Erythroblast (primary cell): ENCODE results near the gene ANKRD53.

ENCODE experiments used
- DNase-seq, 2 experiments: peaks; one replicate each; lab custom pipeline; 2025; lab: John Stamatoyannopoulos, UW
- GATA1 ChIP-seq: IDR thresholded peaks from 2 replicates; pipeline ENCODE4 v1.6.1; 2011; ENCODE audit warnings: low read depth, mild to moderate bottlenecking, control low read depth, low read length, moderate library complexity
- POLR2A ChIP-seq: IDR thresholded peaks from 2 replicates; pipeline ENCODE4 v1.6.1; 2011; ENCODE audit warnings: mild to moderate bottlenecking, low read length

The ANKRD53 gene

DNA sequence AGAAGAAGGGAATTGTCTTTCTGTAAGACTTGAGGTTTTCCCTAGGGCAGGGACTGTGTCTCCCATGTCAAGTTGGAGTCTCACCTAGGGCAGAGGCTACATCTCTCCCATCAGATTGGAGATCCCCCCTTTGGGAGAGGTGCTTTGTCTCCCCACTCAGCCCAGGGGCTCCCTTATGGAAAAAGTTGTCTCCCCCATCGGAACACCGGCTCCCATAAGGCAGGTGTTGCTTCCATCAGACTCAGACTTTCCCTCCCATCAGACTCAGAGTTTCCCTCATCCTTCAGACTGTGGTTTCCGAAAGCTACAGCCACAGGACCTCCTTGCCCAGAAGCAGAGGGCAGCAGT lies 5.8 kb downstream of the ANKRD53 start:
- no peak for DNase-seq
- TF ChIP-seq GATA1: no peak
- TF ChIP-seq POLR2A: no peak

GRCh38 chr2:70984576-70985282 lies 6.3 kb downstream of the ANKRD53 start:
- peak; percentile 76 to 82 for DNase-seq

DNA sequence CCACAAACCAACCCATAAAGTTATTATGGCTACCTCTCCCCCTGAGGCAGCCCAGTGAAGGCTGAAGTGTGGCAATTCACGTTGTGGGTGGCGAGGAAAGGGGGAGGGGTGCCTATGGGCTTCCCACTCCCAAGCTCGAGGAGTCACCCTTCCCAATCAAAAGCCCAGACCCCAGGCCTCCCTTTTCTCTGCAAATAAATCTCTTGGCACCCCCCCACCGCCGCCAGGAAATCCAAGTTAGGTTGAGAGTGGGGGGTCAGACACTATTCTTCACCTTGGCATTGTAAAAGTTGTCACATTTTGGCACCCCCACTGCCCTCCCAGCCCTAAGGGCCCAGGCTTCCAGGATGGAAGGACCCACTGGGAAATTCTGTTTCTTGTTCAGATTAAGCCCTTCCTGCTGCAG lies 6.9 kb downstream of the ANKRD53 start:
- no peak for TF ChIP-seq POLR2A
- no peak for TF ChIP-seq GATA1
- DNase-seq: no peak

More at GRCh38 chr2:70984576-70985282, 6.3 kb downstream of the ANKRD53 start:
- no peak for TF ChIP-seq GATA1
- TF ChIP-seq POLR2A: no peak

DNA sequence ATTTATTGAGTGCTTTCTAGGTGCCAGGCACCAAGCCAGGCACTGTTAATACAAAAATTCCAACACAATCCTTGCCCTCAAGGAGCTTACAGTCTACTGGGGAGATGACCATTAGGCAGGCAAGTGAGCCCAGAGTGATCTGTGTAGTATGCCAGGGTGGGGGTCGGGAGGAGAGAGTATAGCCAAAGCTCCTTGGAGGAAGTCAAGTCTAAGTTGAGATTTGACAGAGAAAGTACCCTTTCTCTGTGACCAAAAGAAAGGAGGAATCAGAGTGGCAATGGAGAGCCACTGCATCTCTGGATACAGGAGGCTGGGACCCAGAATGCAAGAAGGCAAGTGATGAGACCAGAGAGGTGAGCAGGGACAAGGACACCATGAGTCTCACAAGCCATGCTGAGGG lies 7.5 kb downstream of the ANKRD53 start:
- DNase-seq: no peak
- no peak for TF ChIP-seq POLR2A
- TF ChIP-seq GATA1: no peak

- no peak for DNase-seq
- TF ChIP-seq GATA1: no peak
- TF ChIP-seq POLR2A: no peak
Measured at GRCh38 chr2:70986499-70987189, 8.2 kb downstream of the ANKRD53 start.

- TF ChIP-seq POLR2A: no peak
- no peak for TF ChIP-seq GATA1
- no peak for DNase-seq
Measured at GRCh38 chr2:70987386-70987785, 9.0 kb downstream of the ANKRD53 start.

GRCh38 chr2:70988151-70988550 lies 9.7 kb downstream of the ANKRD53 start:
- TF ChIP-seq GATA1: no peak
- TF ChIP-seq POLR2A: no peak
- DNase-seq: no peak

DNA sequence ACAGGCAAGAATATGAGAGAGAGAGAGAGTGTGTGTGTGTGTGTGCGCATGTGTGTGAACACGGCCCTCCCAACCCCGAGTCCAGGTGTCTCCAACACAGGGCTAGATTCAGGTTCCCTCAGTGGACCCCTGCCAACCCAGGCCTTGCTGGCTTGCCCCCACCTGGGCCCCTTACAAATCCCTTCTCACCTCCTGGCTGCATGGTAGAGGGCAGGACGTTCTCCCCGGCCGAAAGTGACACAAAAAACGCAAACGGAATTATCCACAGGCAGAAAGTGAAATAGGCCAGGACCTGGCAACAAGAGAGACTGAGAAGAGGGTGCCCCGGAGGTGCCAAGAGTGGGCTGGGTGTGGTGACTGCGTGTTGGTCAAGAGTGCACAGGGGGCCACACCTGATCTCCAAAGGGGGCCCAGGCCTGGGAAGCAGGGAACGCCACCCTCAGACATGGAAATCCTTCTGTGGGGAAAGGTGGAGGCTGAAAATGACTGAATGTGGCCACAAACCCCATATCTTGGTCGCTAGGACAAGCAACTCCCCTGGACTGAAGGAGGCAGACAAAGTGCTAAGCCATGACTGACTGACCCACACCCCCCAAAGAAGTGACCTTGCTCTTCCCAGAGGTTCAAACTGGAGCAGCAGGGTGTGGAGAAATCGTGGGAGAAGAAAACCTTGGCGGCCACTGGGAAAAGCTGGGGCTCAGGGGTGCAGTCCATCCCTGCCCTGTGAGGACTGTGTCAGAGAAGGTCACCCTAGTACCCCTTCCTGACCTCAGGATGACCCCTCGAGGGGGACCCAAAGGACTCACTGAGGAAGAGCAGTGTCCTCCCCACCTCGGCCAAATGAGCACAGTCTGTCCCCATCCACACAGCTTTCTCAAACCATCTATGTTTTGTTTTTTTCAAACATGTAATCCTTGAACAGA lies 10.6 kb downstream of the ANKRD53 start:
- no peak for DNase-seq

GRCh38 chr2:70990216-70990615 lies 11.8 kb downstream of the ANKRD53 start:
- DNase-seq: no peak
- no peak for TF ChIP-seq GATA1
- TF ChIP-seq POLR2A: no peak

More for the DNA sequence above, 10.6 kb downstream of the ANKRD53 start:
- TF ChIP-seq GATA1 (no peak), POLR2A (no peak)

DNA sequence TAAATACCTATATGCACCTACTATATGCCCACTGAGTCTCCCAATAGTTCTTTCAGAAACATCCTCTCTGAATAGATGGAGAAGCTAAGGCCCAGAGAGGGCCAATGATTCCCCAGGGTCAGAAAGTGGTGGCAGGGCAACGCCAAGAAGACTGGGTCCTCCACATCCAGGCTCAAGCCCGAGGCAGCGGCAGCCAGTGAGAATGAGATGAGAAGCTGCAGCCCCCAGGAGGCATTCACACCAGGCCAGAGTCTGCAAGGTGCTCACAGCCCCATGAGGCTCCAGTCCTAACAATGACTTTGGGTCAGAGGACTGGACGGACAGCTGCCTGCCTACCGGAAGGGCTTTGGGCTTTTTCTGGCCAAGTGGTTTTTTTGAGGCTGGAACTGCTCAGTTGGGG lies 12.7 kb downstream of the ANKRD53 start:
- DNase-seq: no peak
- TF ChIP-seq POLR2A (no peak), GATA1 (no peak)

DNA sequence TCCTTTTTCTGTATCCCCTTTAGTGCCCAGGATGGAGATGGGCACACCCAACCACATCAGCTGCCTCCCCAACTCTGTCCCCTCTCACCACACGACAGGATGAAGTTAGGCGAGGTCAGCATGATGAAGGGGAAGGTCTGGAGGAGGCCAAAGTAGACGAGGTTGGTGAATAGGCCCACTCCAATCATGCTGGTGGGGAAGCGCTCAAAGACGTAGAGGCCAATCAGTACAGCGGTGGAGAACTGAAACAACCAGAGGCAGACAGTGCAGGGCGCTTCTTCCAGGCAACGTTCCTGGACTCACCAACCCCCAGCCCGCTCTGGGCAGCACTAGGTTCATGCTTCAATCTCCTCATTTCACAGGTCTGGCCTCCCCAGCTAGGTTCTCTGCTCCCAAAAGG lies 13.3 kb downstream of the ANKRD53 start:
- no peak for DNase-seq
- TF ChIP-seq GATA1: no peak

DNA sequence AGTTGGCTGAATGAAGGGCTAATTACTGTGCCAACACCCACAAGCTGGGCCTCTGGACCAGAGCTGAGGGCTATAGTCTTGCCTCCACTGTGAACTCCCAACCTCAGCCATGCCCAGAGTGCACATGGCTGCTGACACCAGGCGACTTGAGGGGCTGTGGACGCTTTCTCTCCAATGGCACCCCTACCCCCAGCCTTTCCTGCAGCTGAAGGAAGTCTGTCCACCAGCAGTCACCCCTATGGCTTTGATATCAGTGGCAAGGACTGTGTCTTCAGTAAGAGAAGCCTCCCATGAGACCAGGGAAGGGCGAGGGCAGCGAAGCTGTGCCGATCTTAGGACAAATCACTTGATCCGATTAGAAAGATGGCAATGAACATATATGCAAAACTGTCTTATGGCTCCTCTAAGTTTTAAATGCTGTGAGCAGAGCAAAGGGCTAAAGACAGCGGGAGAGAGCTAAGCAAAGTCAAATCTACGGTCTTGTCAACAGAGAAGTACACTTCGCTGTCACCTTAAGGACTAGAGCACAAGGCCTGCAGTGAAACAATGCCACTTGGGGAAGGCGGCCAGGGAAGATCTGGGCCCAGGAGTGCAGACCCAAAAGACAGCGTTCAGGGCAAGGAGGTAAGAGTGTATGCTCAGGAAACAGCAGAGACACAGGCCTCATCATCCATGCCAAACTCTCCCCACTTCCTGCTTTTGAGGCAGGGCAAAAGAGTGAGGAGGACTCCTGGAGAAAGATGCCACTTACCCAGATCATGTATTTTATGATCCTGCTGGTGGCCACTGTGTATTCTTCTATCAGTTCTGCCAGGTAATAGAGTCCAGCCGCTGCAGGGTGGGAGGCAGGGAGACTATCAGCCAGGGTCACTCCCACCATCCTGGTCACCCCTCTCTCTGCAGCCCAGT lies 14.8 kb downstream of the ANKRD53 start:
- peak; percentile 16 to 20 for DNase-seq
- no peak for TF ChIP-seq POLR2A
- no peak for TF ChIP-seq GATA1

DNA sequence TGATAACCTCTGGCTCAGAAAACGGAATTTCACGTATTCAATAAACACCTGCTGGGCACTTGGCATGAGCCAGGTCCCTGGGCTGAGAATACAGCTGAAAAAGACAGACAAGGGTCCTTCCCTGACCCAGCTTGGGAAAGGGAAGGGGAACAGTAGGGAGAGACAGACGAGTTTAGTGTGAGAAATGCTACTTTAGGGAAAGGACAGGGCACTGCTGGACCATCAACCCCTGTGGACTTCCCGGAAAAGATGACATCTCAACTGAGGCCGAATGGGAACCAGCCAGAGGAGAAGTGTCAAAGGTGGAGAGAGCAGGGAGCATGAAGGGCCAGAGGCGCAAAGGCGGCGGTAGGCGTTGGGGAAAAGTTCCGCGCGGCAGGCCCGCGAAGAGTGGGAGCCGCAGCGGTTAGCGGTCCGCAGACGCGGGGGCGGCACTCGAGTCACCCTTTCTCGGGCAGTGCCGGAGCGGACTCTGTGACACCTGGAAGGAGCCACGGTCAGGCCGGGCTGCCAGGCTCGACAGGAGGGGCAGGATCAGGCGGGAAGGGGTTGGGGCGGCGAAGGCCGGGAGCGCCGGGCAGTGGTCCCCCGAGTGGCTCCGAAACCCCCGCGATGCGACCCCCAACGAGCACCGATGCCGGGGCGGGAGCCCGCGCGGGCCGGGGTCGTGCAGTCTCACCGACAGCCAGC lies 15.7 kb downstream of the ANKRD53 start:
- peak; percentile 57 to 71 for DNase-seq
- TF ChIP-seq POLR2A: peak; percentile 43
- TF ChIP-seq GATA1: no peak
